ENCODE data around the gene SLC37A1. TPM values are rescaled to one million over a fixed set of nuclear protein-coding genes. Genes with fewer than 3 reads are reported as not detected.

Gene SLC37A1
- total RNA-seq, 1 experiment from 2014 or later: 4.3 TPM

GRCh38 chr21:42520628-42521253 lies 7.1 kb downstream of the SLC37A1 start:
- no peak for DNase-seq (ENCODE audit: low read depth, low spot score)
- in situ Hi-C loops (cut with HindIII; ENCODE audit: low pct_unique_long_range_greater_than_20kb, low sequenced_read_pairs): no loop called here

- in situ Hi-C loops (cut with HindIII; ENCODE audit: low pct_unique_long_range_greater_than_20kb, low sequenced_read_pairs): no loop called here
- no peak for DNase-seq (ENCODE audit: low read depth, low spot score)
These were observed 7.7 kb downstream of the SLC37A1 start for GRCh38 chr21:42521384-42521783.

- in situ Hi-C loops (cut with HindIII; ENCODE audit: low pct_unique_long_range_greater_than_20kb, low sequenced_read_pairs): no loop called here
These were observed 8.2 kb downstream of the SLC37A1 start for GRCh38 chr21:42521805-42522204.

GRCh38 chr21:42522271-42522670 lies 8.6 kb downstream of the SLC37A1 start:
- no peak for DNase-seq (ENCODE audit: low read depth, low spot score)
- in situ Hi-C loops (cut with HindIII; ENCODE audit: low pct_unique_long_range_greater_than_20kb, low sequenced_read_pairs): no loop called here

More at GRCh38 chr21:42521805-42522204, 8.2 kb downstream of the SLC37A1 start:
- no peak for DNase-seq (ENCODE audit: low read depth, low spot score)

GRCh38 chr21:42522771-42523170 lies 9.1 kb downstream of the SLC37A1 start:
- DNase-seq (ENCODE audit: low read depth, low spot score): no peak
- in situ Hi-C loops (cut with HindIII; ENCODE audit: low pct_unique_long_range_greater_than_20kb, low sequenced_read_pairs): no loop called here

GRCh38 chr21:42523211-42523610 lies 9.6 kb downstream of the SLC37A1 start:
- in situ Hi-C loops (cut with HindIII; ENCODE audit: low pct_unique_long_range_greater_than_20kb, low sequenced_read_pairs): no loop called here
- no peak for DNase-seq (ENCODE audit: low read depth, low spot score)

GRCh38 chr21:42523941-42524340 lies 10.3 kb downstream of the SLC37A1 start:
- in situ Hi-C loops (cut with HindIII; ENCODE audit: low pct_unique_long_range_greater_than_20kb, low sequenced_read_pairs): no loop called here

GRCh38 chr21:42524341-42525028 lies 10.8 kb downstream of the SLC37A1 start:
- no peak for DNase-seq (ENCODE audit: low read depth, low spot score)
- in situ Hi-C loops (cut with HindIII; ENCODE audit: low pct_unique_long_range_greater_than_20kb, low sequenced_read_pairs): no loop called here

More at GRCh38 chr21:42523941-42524340, 10.3 kb downstream of the SLC37A1 start:
- no peak for DNase-seq (ENCODE audit: low read depth, low spot score)

GRCh38 chr21:42525029-42525581 lies 11.5 kb downstream of the SLC37A1 start:
- in situ Hi-C loops (cut with HindIII; ENCODE audit: low pct_unique_long_range_greater_than_20kb, low sequenced_read_pairs): no loop called here
- no peak for DNase-seq (ENCODE audit: low read depth, low spot score)

- DNase-seq (ENCODE audit: low read depth, low spot score): no peak
- in situ Hi-C loops (cut with HindIII; ENCODE audit: low pct_unique_long_range_greater_than_20kb, low sequenced_read_pairs): no loop called here
These were observed 12.2 kb downstream of the SLC37A1 start for GRCh38 chr21:42525676-42526378.

- no peak for DNase-seq (ENCODE audit: low read depth, low spot score)
- in situ Hi-C loops (cut with HindIII; ENCODE audit: low pct_unique_long_range_greater_than_20kb, low sequenced_read_pairs): no loop called here
These were observed 12.7 kb downstream of the SLC37A1 start for GRCh38 chr21:42526379-42526727.

GRCh38 chr21:42527127-42527488 lies 13.5 kb downstream of the SLC37A1 start:
- no peak for DNase-seq (ENCODE audit: low read depth, low spot score)
- in situ Hi-C loops (cut with HindIII; ENCODE audit: low pct_unique_long_range_greater_than_20kb, low sequenced_read_pairs): no loop called here

- in situ Hi-C loops (cut with HindIII; ENCODE audit: low pct_unique_long_range_greater_than_20kb, low sequenced_read_pairs): no loop called here
These were observed 14.0 kb downstream of the SLC37A1 start for GRCh38 chr21:42527489-42528158.

GRCh38 chr21:42530167-42530518 lies 16.5 kb downstream of the SLC37A1 start:
- no peak for DNase-seq (ENCODE audit: low read depth, low spot score)
- in situ Hi-C loops (cut with HindIII; ENCODE audit: low pct_unique_long_range_greater_than_20kb, low sequenced_read_pairs): no loop called here

More at GRCh38 chr21:42527489-42528158, 14.0 kb downstream of the SLC37A1 start:
- no peak for DNase-seq (ENCODE audit: low read depth, low spot score)

- in situ Hi-C loops (cut with HindIII; ENCODE audit: low pct_unique_long_range_greater_than_20kb, low sequenced_read_pairs): no loop called here
- no peak for DNase-seq (ENCODE audit: low read depth, low spot score)
These were observed 18.1 kb downstream of the SLC37A1 start for GRCh38 chr21:42531771-42532170.

- peak; percentile 54 for DNase-seq (ENCODE audit: low read depth, low spot score)
- in situ Hi-C loops (cut with HindIII; ENCODE audit: low pct_unique_long_range_greater_than_20kb, low sequenced_read_pairs): no loop called here
These were observed 19.0 kb downstream of the SLC37A1 start for GRCh38 chr21:42532466-42533181.

GRCh38 chr21:42533306-42533962 lies 19.8 kb downstream of the SLC37A1 start:
- DNase-seq (ENCODE audit: low read depth, low spot score): no peak
- in situ Hi-C loops (cut with HindIII; ENCODE audit: low pct_unique_long_range_greater_than_20kb, low sequenced_read_pairs): no loop called here

All from SK-MEL-5 (cell line).